Suprapubic skin (tissue), 4 donors: ENCODE results near the gene MTARC1.

ENCODE experiments used
- CTCF ChIP-seq, 2 donors: fragments of 200-600 bp in 1 of 2; fragments of 450-650 bp in 1 of 2; sonication (generic) in 1 of 2; IDR thresholded peaks; one replicate each; pipeline ENCODE4 v1.5.1; 2016 to 2019; ENCODE audit warnings: antibody characterized with exemption in 2 of 2, mild to moderate bottlenecking in 1 of 2, moderate library complexity in 1 of 2
- EP300 ChIP-seq: sonication (generic); formaldehyde crosslinking; IDR thresholded peaks from one replicate; pipeline ENCODE4 v1.6.1; 2017; ENCODE audit warnings: antibody characterized with exemption
- POLR2A ChIP-seq, 2 donors: fragments of 450-650 bp; IDR thresholded peaks; one replicate each; pipeline ENCODE4 v1.6.1; 2017; ENCODE audit warnings: antibody characterized with exemption in 2 of 2, mild to moderate bottlenecking in 2 of 2, moderate library complexity in 2 of 2
- POLR2AphosphoS5 ChIP-seq, 3 donors: sonication (generic); formaldehyde crosslinking; IDR thresholded peaks; one replicate each; pipeline ENCODE4 v1.6.1; 2017; ENCODE audit warnings: antibody characterized with exemption in 3 of 3

- no peak for TF ChIP-seq POLR2A (IDR thresholded peaks at IDR 0.05)
- no peak for TF ChIP-seq POLR2AphosphoS5 (IDR thresholded peaks at IDR 0.05)
- TF ChIP-seq EP300: no peak
- TF ChIP-seq CTCF (IDR thresholded peaks at IDR 0.05): no peak
Measured at GRCh38 chr1:220791285-220791684, 4.6 kb downstream of the MTARC1 start.
